Large intestine (tissue), 3 donors: ENCODE measurements around the gene OR9Q1. TPM values are rescaled to one million over a fixed set of nuclear protein-coding genes. Genes with fewer than 3 reads are reported as not detected.
"Not testable (repeated sequence)": the region's sequence is repeated elsewhere in the genome, so short reads cannot be mapped to it uniquely, and the experiment has no call there.

Experiments
- DNase-seq, 2 donors: peaks; one replicate each; pipeline versions ENCODE4 v3.0.0 to v3.0.0-alpha.2; 2013
- H3K27ac ChIP-seq: one replicate; pipeline ENCODE4 v1.5.1; 2013; ENCODE audit warnings: low read length
- H3K27me3 ChIP-seq: 2 replicates; pipeline ENCODE4 v1.6.1; 2013; ENCODE audit warnings: low read length; ENCODE audit not compliant: control insufficient read depth, insufficient read depth
- H3K36me3 ChIP-seq: 2 replicates; pipeline ENCODE4 v1.6.1; 2013; ENCODE audit warnings: low read length; ENCODE audit not compliant: control insufficient read depth, insufficient read depth
- H3K4me1 ChIP-seq: one replicate; pipeline ENCODE4 v1.6.1; 2013; ENCODE audit warnings: low read length; ENCODE audit not compliant: control insufficient read depth, insufficient read depth
- H3K4me3 ChIP-seq: one replicate; pipeline ENCODE4 v1.5.1; 2013; ENCODE audit warnings: low read length
- H3K9me3 ChIP-seq: one replicate; pipeline ENCODE4 v1.6.1; 2013; ENCODE audit warnings: mild to moderate bottlenecking, low read depth, low read length, moderate library complexity; ENCODE audit not compliant: control insufficient read depth
- WGBS: methylation state at CpG from one replicate; pipeline ENCODE4 v1.1.5; 2013; ENCODE audit warnings: low lambda C conversion rate; ENCODE audit not compliant: insufficient coverage; 5-methylcytosine and 5-hydroxymethylcytosine counted together
- polyA plus RNA-seq: library from polyadenylated mRNA; unstranded; fragments of 120-200 nt; gene quantifications from one replicate; pipeline ENCODE4 v1.2.1, GENCODE V29; 2013

The OR9Q1 gene
- polyA plus RNA-seq, 1 donor, result not detected

GRCh38 chr11:58179648-58180047, 156.0 kb downstream of the OR9Q1 start:
- Histone ChIP-seq H3K4me3 (no peak overlapping the region), H3K4me1 (no peaks in the 10 kb centered on the region), H3K36me3 (no peaks in the 10 kb centered on the region), H3K9me3 (no peaks in the 10 kb centered on the region), H3K27me3 (no peaks in the 10 kb centered on the region), H3K27ac (no peak overlapping the region)
- no CpG with 5 or more reads among the region's 7 CpGs for WGBS
- DNase-seq, result no peak

GRCh38 chr11:58186938-58187337, 163.3 kb downstream of the OR9Q1 start:
- Histone ChIP-seq H3K4me1 (peaks cover 7% of the 10 kb centered on the region), H3K27me3 (no peaks in the 10 kb centered on the region), H3K27ac (no peak overlapping the region), H3K36me3 (no peaks in the 10 kb centered on the region), H3K9me3 (peaks cover 7% of the 10 kb centered on the region), H3K4me3 (no peak overlapping the region)
- WGBS, result no CpG with 5 or more reads among the region's 4 CpGs
- no peak for DNase-seq

- no peak for DNase-seq
- no peaks in the 10 kb centered on the region for H3K27me3 ChIP-seq
- 100% methylated on average over 1 of the region's 2 CpGs for WGBS
- peaks cover 19% of the 10 kb centered on the region for H3K4me1 ChIP-seq
- no peaks in the 10 kb centered on the region for H3K36me3 ChIP-seq
- no peak within 1 kb of the TSS for H3K4me3 ChIP-seq
- H3K27ac ChIP-seq, result no peak within 1 kb of the TSS
- peaks cover 7% of the 10 kb centered on the region for H3K9me3 ChIP-seq
Observed at GRCh38 chr11:58188770-58189169, 165.1 kb downstream of the OR9Q1 start, which contains the start of gene OR9Q2. Gene OR9Q2 (plus strand): TSS chr11:58189070. CDS start chr11:58190491, 1,421 bp downstream.

GRCh38 chr11:58192229-58192628, 168.5 kb downstream of the OR9Q1 start:
- 50% methylated on average over 1 of the region's 3 CpGs for WGBS
- DNase-seq, result peak; percentile 83 to 91
- H3K9me3 ChIP-seq, result peaks cover 7% of the 10 kb centered on the region
- peak overlapping the region; percentile 85 for H3K27ac ChIP-seq
- H3K4me1 ChIP-seq, result peaks cover 20% of the 10 kb centered on the region
- H3K4me3 ChIP-seq, result no peak overlapping the region
- no peaks in the 10 kb centered on the region for H3K27me3 ChIP-seq
- H3K36me3 ChIP-seq, result no peaks in the 10 kb centered on the region

DNA sequence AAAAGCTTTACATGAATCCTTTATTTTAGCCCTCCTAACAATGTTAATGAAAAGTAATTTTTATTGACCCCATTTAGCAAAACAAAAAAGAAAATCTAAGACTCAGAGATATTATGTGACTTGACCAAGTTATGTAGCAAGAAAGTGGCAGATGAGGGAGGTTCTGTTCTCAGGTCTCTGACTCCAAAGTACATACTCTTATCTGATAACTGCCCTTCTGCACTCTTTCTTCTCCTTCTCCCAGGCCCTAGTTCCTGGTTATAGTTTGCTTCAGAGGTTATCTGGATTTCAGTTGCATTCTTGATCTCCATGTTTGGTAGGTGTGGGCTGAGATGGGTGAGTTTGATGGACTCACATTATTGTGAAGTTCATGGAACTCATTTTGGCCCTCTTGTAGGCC, 169.7 kb downstream of the OR9Q1 start:
- no peaks in the 10 kb centered on the region for H3K36me3 ChIP-seq
- DNase-seq, result peak; percentile 56 to 77
- H3K9me3 ChIP-seq, result peaks cover 15% of the 10 kb centered on the region
- peak overlapping the region; percentile 85 for H3K27ac ChIP-seq
- no peaks in the 10 kb centered on the region for H3K27me3 ChIP-seq
- H3K4me1 ChIP-seq, result peaks cover 20% of the 10 kb centered on the region
- no peak overlapping the region for H3K4me3 ChIP-seq

DNA sequence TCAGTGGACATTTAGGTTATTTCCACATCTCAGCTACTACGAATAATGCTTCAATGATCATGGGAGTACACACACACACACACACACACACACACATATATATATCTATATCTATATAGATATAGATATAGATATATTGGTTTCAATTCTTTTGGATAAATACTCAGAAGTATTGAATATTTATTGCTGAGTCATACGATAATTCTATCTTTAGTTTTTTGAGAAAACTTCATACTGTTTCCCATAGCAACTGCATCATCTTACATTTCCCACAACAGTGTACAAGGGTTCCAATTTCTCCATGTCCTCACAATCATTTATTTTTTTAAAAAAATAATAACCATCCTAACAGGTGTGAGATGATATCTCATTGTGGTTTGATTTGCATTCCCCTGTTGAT, 172.3 kb downstream of the OR9Q1 start:
- Histone ChIP-seq H3K27me3 (no peaks in the 10 kb centered on the region), H3K4me3 (no peak overlapping the region), H3K27ac (no peak overlapping the region), H3K9me3 (peaks cover 11% of the 10 kb centered on the region), H3K4me1 (peaks cover 20% of the 10 kb centered on the region), H3K36me3 (no peaks in the 10 kb centered on the region)
- DNase-seq, result no peak
- 100% methylated on average over 1 of the region's 2 CpGs for WGBS

DNA sequence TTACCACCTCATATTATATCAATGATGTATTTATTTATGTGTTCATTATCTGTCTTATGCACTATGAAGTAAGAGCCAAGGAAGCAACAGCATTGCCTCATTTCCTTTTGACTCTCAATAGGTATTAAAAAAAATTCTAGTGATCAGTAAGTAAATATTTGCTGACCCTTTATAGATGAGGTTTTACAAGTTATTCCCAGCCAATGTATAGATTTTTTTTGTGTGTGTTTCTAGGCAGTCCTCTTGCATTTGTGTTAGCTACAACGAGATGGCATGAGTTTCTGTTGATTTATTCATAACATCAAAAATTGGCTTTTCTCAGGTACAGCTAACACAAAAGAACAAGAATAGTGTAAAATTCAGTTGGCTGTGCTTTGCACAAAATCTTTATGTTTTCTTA, 175.6 kb downstream of the OR9Q1 start:
- H3K9me3 ChIP-seq, result peaks cover 8% of the 10 kb centered on the region
- H3K27ac ChIP-seq, result no peak overlapping the region
- no peaks in the 10 kb centered on the region for H3K36me3 ChIP-seq
- WGBS, result no CpG with 5 or more reads among the region's 1 CpG
- H3K4me3 ChIP-seq, result no peak overlapping the region
- DNase-seq, result no peak
- H3K27me3 ChIP-seq, result no peaks in the 10 kb centered on the region
- no peaks in the 10 kb centered on the region for H3K4me1 ChIP-seq

- Histone ChIP-seq H3K27ac (no peak within 1 kb of the TSS), H3K36me3 (no peaks in the 10 kb centered on the region), H3K4me3 (no peak within 1 kb of the TSS), H3K9me3 (no peaks in the 10 kb centered on the region), H3K27me3 (no peaks in the 10 kb centered on the region), H3K4me1 (no peaks in the 10 kb centered on the region)
- no peak for DNase-seq
Observed at GRCh38 chr11:58204042-58204441, 180.4 kb downstream of the OR9Q1 start, which contains the start of gene OR1S2. Gene OR1S2 (minus strand): TSS chr11:58204142. CDS start chr11:58204142, 0 bp downstream.

- no CpG with 5 or more reads among the region's 2 CpGs for WGBS
- DNase-seq, H3K9me3 ChIP-seq, H3K27ac ChIP-seq, H3K4me3 ChIP-seq, H3K4me1 ChIP-seq, H3K36me3 ChIP-seq, H3K27me3 ChIP-seq: not testable (repeated sequence)
Observed at GRCh38 chr11:58212420-58212819, 188.7 kb downstream of the OR9Q1 start, which contains the start of gene OR1S1. Gene OR1S1 (plus strand): TSS chr11:58212720.

- Histone ChIP-seq H3K36me3 (no peaks in the 10 kb centered on the region), H3K4me3 (no peak overlapping the region), H3K4me1 (no peaks in the 10 kb centered on the region), H3K9me3 (no peaks in the 10 kb centered on the region), H3K27me3 (no peaks in the 10 kb centered on the region), H3K27ac (no peak overlapping the region)
- no peak for DNase-seq
Observed at GRCh38 chr11:58216476-58216875, 192.8 kb downstream of the OR9Q1 start.

- H3K27ac ChIP-seq, result no peak overlapping the region
- no peaks in the 10 kb centered on the region for H3K4me1 ChIP-seq
- H3K36me3 ChIP-seq, result no peaks in the 10 kb centered on the region
- no peaks in the 10 kb centered on the region for H3K9me3 ChIP-seq
- no peak for DNase-seq
- no peaks in the 10 kb centered on the region for H3K27me3 ChIP-seq
- H3K4me3 ChIP-seq, result no peak overlapping the region
- WGBS, result 78% methylated on average over 4 of the region's 7 CpGs
Observed at GRCh38 chr11:58222721-58223120, 199.0 kb downstream of the OR9Q1 start.
